Activated naive CD4-positive, alpha-beta T cell treated with anti-CD3 and anti-CD28 coated beads for 36 hours (primary cell): Measurements from ENCODE around the gene DCTN4. TPM values are rescaled to one million over a fixed set of nuclear protein-coding genes. Genes with fewer than 3 reads are reported as not detected.

Experiments
- CTCF ChIA-PET: fragments of 350-600 bp; sonication (Branson Sonifier 250); formaldehyde crosslinking; loops from one replicate; lab custom pipeline; 2021; ENCODE audit warnings: antibody characterized with exemption; lab: Charles Lee
- DNase-seq: peaks from one replicate; pipeline ENCODE4 v3.0.0-alpha.2; 2020
- H3K27ac Mint-ChIP-seq: one replicate; pipeline ENCODE4 v1.8.0; 2021; ENCODE audit warnings: mild to moderate bottlenecking, mixed read lengths
- H3K27me3 Mint-ChIP-seq: one replicate; pipeline ENCODE4 v1.8.0; 2021; ENCODE audit warnings: low read depth, mixed read lengths
- H3K36me3 Mint-ChIP-seq: one replicate; pipeline ENCODE4 v1.8.0; 2021; ENCODE audit warnings: low read depth, mixed read lengths
- H3K4me1 Mint-ChIP-seq: one replicate; pipeline ENCODE4 v1.8.0; 2021; ENCODE audit warnings: low read depth, mixed read lengths
- H3K4me3 Mint-ChIP-seq: one replicate; pipeline ENCODE4 v1.8.0; 2021; ENCODE audit warnings: mild to moderate bottlenecking, moderate library complexity, mixed read lengths
- H3K9me3 Mint-ChIP-seq: one replicate; pipeline ENCODE4 v1.8.0; 2021; ENCODE audit warnings: mixed read lengths
- intact Hi-C: fragments of 100-400 bp; cut with micrococcal nuclease; formaldehyde crosslinking; loops from one replicate; pipeline ENCODE4 v1.15.1; 2023
- total RNA-seq, 2 experiments: library from RNA; stranded (reverse); gene quantifications; one replicate each; pipeline ENCODE4 v1.2.3, GENCODE V29; 2021

DCTN4 gene
- total RNA-seq, 2 experiments from 2014 or later, result 41.0 to 47.7 TPM

DNA sequence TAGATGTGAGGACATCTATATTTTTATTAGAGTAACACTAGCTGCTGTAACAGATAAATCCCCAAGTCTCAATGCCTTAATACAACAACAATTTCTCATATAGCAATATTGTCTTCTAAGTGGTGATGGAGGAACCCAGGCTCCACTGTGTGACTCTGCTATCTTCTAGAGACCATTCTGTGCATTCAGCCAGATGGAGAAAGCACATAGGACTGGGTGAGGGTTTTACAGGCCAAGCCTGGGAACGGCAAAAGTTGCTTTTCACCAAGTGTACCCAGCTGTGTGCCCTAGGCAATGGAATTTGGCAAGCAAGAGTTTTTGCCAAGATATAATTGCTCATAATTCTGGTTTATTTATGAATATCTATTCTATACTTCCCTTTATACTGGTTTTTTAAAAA is 69.7 kb downstream of the DCTN4 start:
- Mint-ChIP-seq H3K9me3 (no peaks in the 10 kb centered on the region), H3K4me3 (no peak overlapping the region), H3K27ac (no peak overlapping the region), H3K27me3 (no peaks in the 10 kb centered on the region), H3K4me1 (no peaks in the 10 kb centered on the region), H3K36me3 (peaks cover 26% of the 10 kb centered on the region)
- intact Hi-C loops, result no loop called here
- CTCF ChIA-PET, result interaction anchor here (1.0 to 5.3 kb wide), 2 partner anchors 12 to 112 kb away, joined by 4 to 15 read pairs; partner anchors contain the start of gene RBM22
- no peak for DNase-seq

DNA sequence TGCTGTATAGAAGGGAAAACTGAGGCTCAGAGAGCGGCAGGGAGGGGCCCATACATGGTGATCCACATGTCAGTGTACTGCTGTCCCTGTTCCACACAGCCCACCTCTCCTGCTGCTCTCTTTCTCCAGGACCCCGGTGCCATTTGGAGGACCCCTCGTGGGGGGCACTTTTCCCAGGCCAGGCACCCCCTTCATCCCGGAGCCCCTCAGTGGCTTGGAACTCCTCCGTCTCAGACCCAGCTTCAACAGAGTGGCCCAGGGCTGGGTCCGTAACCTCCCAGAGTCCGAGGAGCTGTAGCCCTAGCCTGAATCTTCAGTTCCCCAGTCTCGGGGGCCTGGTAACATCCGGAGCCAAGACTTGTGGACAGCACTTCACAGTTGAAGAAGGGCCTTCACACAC is 82.2 kb downstream of the DCTN4 start:
- no peak for DNase-seq
- Mint-ChIP-seq H3K4me3 (no peak overlapping the region), H3K27ac (no peak overlapping the region), H3K36me3 (peaks cover 5% of the 10 kb centered on the region), H3K27me3 (no peaks in the 10 kb centered on the region), H3K9me3 (no peaks in the 10 kb centered on the region), H3K4me1 (no peaks in the 10 kb centered on the region)
- intact Hi-C loops, result no loop called here
- CTCF ChIA-PET, result no interaction called here

DNA sequence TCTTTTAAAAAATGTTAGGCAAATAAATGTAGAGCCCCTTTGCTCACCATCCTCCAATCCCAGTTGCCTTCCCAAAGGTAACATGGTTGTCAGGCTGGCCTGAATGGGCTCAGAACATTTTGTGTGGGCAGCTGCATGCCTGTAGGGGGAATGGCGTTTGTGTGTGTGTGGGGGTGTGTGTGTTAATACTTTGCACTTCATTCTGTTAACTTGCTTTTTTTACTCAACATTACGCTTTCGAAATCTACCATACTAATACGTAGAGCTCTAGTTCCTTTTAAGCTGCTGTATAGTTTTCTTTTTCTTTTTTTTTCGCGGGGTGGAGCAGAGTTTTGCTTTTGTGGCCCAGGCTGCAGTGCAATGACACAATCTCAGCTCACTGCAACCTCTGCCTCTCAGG is 83.7 kb downstream of the DCTN4 start:
- Mint-ChIP-seq H3K27ac (no peak overlapping the region), H3K4me3 (no peak overlapping the region), H3K36me3 (no peaks in the 10 kb centered on the region), H3K27me3 (peaks cover 12% of the 10 kb centered on the region), H3K4me1 (no peaks in the 10 kb centered on the region), H3K9me3 (no peaks in the 10 kb centered on the region)
- CTCF ChIA-PET, result interaction anchor here (1.1 to 1.2 kb wide), 2 partner anchors 17 to 25 kb away, joined by 3 to 4 read pairs; partner anchors contain the start of gene RBM22
- no peak for DNase-seq
- intact Hi-C loops, result no loop called here

DNA sequence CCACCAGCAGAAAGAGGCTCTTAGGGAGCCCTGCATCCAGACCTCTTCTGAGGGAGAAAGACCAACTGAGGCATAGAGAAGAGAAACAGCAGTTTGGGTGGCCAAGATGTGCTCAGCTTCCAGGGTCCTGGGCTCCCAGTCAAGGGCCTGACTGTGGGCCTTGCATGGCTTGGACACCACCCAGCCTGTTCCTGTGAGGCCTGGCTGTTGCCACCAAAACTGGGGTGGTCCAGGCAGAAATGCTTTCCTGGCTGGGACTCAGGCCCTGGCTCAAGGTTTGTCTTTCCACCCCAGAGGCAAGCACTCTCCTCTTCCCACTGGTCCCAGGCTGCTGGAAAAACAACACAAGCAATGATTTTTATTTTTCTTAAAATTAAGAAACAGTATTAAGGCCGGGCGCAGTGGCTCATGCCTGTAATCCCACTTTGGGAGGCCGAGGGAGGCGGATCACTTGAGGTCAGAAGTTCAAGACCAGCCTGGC is 84.4 kb downstream of the DCTN4 start:
- no peaks in the 10 kb centered on the region for H3K9me3 Mint-ChIP-seq
- H3K27ac Mint-ChIP-seq, result no peak overlapping the region
- peaks cover 14% of the 10 kb centered on the region for H3K27me3 Mint-ChIP-seq
- no peak overlapping the region for H3K4me3 Mint-ChIP-seq
- DNase-seq, result no peak
- no peaks in the 10 kb centered on the region for H3K4me1 Mint-ChIP-seq
- intact Hi-C loops, result no loop called here
- H3K36me3 Mint-ChIP-seq, result no peaks in the 10 kb centered on the region
- CTCF ChIA-PET, result interaction anchor here (0.6 to 1.2 kb wide), 3 partner anchors 17 to 33 kb away, joined by 3 to 4 read pairs (median 3); partner anchors contain the start of gene RBM22

DNA sequence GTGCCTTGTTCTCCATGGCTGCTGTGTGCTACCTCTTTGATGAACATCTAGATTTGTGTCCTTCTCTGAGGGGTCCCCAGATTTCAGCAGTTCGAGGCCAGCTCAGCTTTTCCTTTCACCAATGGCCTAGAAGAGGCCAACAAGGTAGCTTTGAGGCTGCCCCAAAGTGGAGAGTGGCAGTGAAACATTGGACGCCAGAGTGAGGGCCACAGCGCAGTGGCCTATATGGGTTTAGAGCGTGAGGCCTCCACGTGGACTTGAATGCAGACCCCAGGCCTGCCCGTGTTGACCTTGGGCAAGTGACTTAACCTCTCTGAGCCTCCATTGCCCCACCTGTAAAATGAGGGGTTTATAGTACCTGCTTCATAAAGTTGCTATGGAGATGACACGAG is 85.9 kb downstream of the DCTN4 start:
- Mint-ChIP-seq H3K27me3 (peaks cover 14% of the 10 kb centered on the region), H3K36me3 (no peaks in the 10 kb centered on the region), H3K4me3 (no peak overlapping the region), H3K9me3 (no peaks in the 10 kb centered on the region), H3K27ac (no peak overlapping the region), H3K4me1 (no peaks in the 10 kb centered on the region)
- CTCF ChIA-PET, result interaction anchor here (0.6 to 1.5 kb wide), 4 partner anchors 69 to 250 kb away, joined by 3 read pairs; no protein-coding TSS in a partner anchor
- no peak for DNase-seq
- intact Hi-C loops, result loop anchor here (2.0 kb wide), 1 partner anchor 62 kb away; no protein-coding TSS in a partner anchor

DNA sequence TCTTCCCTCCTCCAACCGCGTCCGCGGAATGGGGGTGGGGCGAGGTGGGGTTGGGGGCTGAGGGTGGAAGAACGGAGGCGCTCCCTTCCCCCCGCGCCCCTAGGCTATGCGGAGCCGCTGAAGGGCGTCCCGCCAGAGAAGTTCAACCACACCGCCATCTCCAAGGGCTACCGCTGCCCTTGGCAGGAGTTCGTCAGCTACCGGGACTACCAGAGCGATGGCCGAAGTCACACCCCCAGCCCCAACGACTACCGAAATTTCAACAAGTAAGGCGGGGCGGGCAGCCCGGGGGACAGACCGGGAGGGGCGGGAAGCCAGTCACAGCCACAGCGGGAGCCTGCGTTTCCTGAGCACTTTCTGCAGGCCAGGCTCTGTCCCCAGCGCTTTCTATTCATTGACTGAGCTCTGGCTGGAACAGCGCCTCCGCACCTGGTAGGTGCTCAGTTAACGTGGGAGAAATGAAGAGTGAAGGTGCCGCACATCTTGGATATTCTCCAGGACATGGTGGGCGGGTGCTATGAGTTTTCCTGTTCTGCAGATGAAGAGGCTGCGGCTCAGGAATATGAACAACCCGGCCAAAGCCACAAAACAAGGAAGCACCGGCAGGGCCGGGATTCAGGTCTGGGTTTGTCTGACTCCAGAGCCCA is 86.5 kb downstream of the DCTN4 start:
- no peak overlapping the region for H3K27ac Mint-ChIP-seq
- peak overlapping the region; percentile 74 for H3K4me3 Mint-ChIP-seq
- CTCF ChIA-PET, result interaction anchor here (0.6 to 1.5 kb wide), 4 partner anchors 32 to 121 kb away, joined by 3 to 5 read pairs (median 3); no protein-coding TSS in a partner anchor
- DNase-seq, result peak; percentile 51
- intact Hi-C loops, result loop anchor here (2.0 kb wide), 1 partner anchor 62 kb away; no protein-coding TSS in a partner anchor
- H3K4me1 Mint-ChIP-seq, result no peaks in the 10 kb centered on the region
- H3K9me3 Mint-ChIP-seq, result no peaks in the 10 kb centered on the region
- no peaks in the 10 kb centered on the region for H3K36me3 Mint-ChIP-seq
- peaks cover 14% of the 10 kb centered on the region for H3K27me3 Mint-ChIP-seq

DNA sequence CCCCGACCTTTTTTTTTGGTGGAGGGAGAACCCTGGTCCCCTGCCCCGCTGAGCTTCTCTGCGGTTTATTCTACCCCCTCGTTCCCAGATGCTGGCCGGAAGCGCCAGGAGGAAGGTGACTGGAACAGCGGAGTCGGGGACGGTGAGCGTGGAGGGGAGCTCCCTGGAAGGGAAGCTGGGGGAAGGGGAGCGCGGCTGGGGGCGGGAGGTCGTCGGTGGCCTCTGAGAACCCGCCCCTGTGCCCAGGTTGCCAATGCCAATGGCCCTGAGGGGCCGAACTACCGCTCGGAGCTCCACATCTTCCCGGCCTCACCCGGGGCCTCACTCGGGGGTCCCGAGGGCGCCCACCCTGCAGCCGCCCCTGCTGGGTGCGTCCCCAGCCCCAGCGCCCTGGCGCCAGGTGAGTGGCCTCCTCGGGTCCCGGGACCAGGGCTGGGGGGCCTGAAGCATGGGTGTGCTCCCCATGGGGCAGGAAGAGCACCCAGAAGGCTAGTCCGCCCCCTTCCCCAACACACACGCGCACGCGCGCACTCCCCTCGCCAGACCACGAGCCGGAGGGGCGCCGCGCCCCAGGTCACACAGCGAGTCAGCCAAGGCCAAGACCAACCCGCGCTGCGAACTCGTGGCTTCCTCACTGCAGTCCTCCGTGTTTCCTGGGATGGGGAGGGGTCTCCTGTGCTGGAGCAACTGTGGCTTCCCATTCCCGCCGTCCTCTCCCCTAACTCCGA is 87.1 kb downstream of the DCTN4 start:
- intact Hi-C loops, result loop anchor here (2.0 kb wide), 1 partner anchor 63 kb away; no protein-coding TSS in a partner anchor
- CTCF ChIA-PET, result interaction anchor here (0.6 to 1.5 kb wide), 6 partner anchors 10 to 493 kb away, joined by 3 to 5 read pairs (median 3); no protein-coding TSS in a partner anchor

DNA sequence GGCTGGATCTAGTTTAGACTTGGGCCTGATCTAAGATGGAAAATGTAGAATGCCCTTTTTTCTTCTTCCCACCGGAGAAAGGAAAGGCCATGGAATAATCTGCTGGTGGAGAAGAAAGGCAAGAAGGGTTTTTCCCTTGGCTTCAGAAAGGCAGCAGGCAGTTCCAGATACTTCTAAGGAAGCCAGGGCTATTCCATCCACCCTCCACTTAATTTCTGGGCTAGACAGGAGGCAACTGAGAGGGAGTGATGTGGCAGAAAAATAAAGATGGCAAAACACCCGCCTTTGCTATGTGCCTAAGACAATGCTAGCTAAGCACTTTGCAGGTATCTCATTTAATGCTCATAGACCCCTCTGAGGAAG is 87.9 kb downstream of the DCTN4 start:
- Mint-ChIP-seq H3K9me3 (no peaks in the 10 kb centered on the region), H3K27ac (no peak overlapping the region), H3K4me3 (peak overlapping the region; percentile 17), H3K27me3 (peaks cover 14% of the 10 kb centered on the region), H3K36me3 (no peaks in the 10 kb centered on the region), H3K4me1 (no peaks in the 10 kb centered on the region)
- CTCF ChIA-PET, result interaction anchor here (0.6 to 1.1 kb wide), 3 partner anchors 9 to 494 kb away, joined by 3 to 4 read pairs (median 3); no protein-coding TSS in a partner anchor
- intact Hi-C loops, result no loop called here
- no peak for DNase-seq

More for the DNA sequence above, 87.1 kb downstream of the DCTN4 start:
- Mint-ChIP-seq H3K9me3 (no peaks in the 10 kb centered on the region), H3K36me3 (no peaks in the 10 kb centered on the region), H3K4me1 (no peaks in the 10 kb centered on the region), H3K27me3 (peaks cover 14% of the 10 kb centered on the region), H3K27ac (no peak overlapping the region), H3K4me3 (peak overlapping the region; percentile 74)
- peak; percentile 23 for DNase-seq

DNA sequence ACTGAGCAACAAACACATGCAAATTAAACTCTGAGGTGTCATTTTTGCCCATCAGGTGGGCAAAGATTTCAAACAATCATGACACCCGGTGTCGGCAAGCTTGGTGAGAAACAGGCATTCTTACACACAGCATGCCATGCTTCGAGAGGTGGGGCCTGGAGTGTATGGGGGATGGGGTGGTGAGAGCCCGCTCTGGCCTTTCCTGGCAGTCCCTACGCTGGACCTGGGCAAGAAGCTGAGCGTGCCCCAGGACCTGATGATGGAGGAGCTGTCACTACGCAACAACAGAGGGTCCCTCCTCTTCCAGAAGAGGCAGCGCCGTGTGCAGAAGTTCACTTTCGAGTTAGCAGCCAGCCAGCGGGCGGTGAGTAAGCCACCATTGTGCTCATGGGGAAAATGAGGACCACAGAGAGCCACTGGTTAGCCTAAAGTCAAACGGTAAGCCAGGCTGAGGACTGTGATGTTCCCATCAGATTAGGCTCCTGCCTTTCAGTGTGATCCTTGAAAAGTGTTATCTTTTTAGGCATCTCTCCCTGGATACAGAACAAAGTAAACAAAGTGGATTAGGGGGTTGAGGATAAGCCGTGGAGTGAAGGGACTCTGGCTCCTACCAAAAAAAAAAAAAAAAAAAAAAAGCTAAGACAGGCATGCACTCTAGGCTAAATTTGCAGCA is 88.4 kb downstream of the DCTN4 start:
- Mint-ChIP-seq H3K4me3 (peak overlapping the region; percentile 17), H3K36me3 (no peaks in the 10 kb centered on the region), H3K9me3 (no peaks in the 10 kb centered on the region), H3K27ac (no peak overlapping the region), H3K27me3 (peaks cover 14% of the 10 kb centered on the region), H3K4me1 (no peaks in the 10 kb centered on the region)
- no peak for DNase-seq
- CTCF ChIA-PET, result interaction anchor here (0.6 to 1.1 kb wide), 3 partner anchors 9 to 494 kb away, joined by 3 to 4 read pairs (median 3); no protein-coding TSS in a partner anchor
- intact Hi-C loops, result no loop called here

DNA sequence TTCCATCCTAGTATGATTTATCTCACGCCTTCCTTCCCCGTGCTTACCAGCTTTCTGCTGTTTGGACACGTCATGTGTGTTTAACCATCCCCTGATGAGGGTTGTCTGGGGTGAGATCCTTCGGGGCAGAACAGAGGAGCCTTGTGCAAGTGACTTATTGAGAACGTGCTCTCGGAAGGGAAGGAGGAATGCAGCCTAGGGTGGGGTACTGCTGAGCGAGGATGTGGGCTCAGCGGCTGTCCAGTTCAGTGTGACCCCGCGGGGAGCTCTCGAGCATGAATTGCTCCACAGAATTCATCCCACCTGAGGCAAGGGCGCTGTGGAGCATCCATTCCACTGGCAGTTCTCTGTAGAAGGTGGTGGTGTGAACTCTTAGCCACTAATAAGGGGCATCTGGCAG is 93.8 kb downstream of the DCTN4 start:
- CTCF ChIA-PET, result no interaction called here
- H3K9me3 Mint-ChIP-seq, result no peaks in the 10 kb centered on the region
- no peaks in the 10 kb centered on the region for H3K36me3 Mint-ChIP-seq
- H3K4me3 Mint-ChIP-seq, result no peak overlapping the region
- intact Hi-C loops, result no loop called here
- no peak for DNase-seq
- peaks cover 2% of the 10 kb centered on the region for H3K27me3 Mint-ChIP-seq
- H3K4me1 Mint-ChIP-seq, result no peaks in the 10 kb centered on the region
- H3K27ac Mint-ChIP-seq, result no peak overlapping the region

DNA sequence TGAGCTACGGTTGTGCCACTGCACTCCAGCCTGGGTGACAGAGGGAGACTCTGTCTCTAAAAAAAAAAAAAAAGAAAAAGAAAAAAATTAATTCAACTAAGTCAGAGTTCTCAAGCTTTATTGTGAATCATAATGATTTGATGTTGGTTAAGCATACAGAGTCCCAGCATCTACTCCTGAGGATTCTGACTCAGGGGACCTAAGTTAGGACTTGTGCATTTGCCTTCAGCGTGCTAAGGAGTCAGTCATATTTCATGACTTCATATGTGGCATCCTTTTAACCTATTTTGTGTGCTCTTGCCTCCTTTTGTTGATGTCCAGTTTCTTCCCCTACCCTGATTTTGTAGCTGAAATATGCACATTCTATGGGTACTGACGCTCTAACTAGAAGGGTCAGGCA is 94.9 kb downstream of the DCTN4 start:
- no peaks in the 10 kb centered on the region for H3K4me1 Mint-ChIP-seq
- H3K36me3 Mint-ChIP-seq, result no peaks in the 10 kb centered on the region
- H3K9me3 Mint-ChIP-seq, result no peaks in the 10 kb centered on the region
- no peak for DNase-seq
- no peak overlapping the region for H3K27ac Mint-ChIP-seq
- CTCF ChIA-PET, result interaction anchor here (0.6 kb wide), 1 partner anchor 388 kb away, joined by 3 read pairs; no protein-coding TSS in a partner anchor
- H3K4me3 Mint-ChIP-seq, result no peak overlapping the region
- intact Hi-C loops, result no loop called here
- H3K27me3 Mint-ChIP-seq, result no peaks in the 10 kb centered on the region
